K562 (cell line): ENCODE measurements around the gene SLX9. TPM values are rescaled to one million over a fixed set of nuclear protein-coding genes. Genes with fewer than 3 reads are reported as not detected.

Experiments used
- DMBX1 ChIP-seq: fragments of 250-450 bp; sonication (Bioruptor Pico); IDR thresholded peaks from 2 replicates; pipeline ENCODE4 v1.8.0; 2022; ENCODE audit warnings: inconsistent platforms, mild to moderate bottlenecking, moderate library complexity, borderline replicate concordance
- FOXJ3 ChIP-seq: sonication (generic); formaldehyde crosslinking; IDR thresholded peaks from 2 replicates; pipeline ENCODE4 v1.4.0; 2020; ENCODE audit warnings: mild to moderate bottlenecking, missing genetic modification reagents
- ILF3 ChIP-seq: fragments of 450-650 bp; IDR thresholded peaks from 2 replicates; pipeline ENCODE4 v1.6.1; 2018; ENCODE audit warnings: antibody characterized with exemption, mild to moderate bottlenecking, moderate library complexity, borderline replicate concordance
- KAT7 ChIP-seq: sonication (generic); formaldehyde crosslinking; IDR thresholded peaks from 2 replicates; pipeline ENCODE4 v1.8.0; 2022; ENCODE audit warnings: missing genetic modification reagents, mild to moderate bottlenecking, borderline replicate concordance
- NCOA4 ChIP-seq: fragments of 450-650 bp; IDR thresholded peaks from 2 replicates; pipeline ENCODE4 v1.6.1; 2018; ENCODE audit warnings: mild to moderate bottlenecking; ENCODE audit not compliant: partially characterized antibody
- PHF8 ChIP-seq: fragments of 200-600 bp; sonication (generic); IDR thresholded peaks from 2 replicates; pipeline ENCODE4 v1.6.1; 2012; ENCODE audit warnings: mixed run types, mild to moderate bottlenecking, inconsistent platforms, low read length, moderate library complexity, borderline replicate concordance
- SMAD3 ChIP-seq: fragments of 450-650 bp; formaldehyde crosslinking; conservative IDR thresholded peaks from 2 replicates; pipeline ENCODE4 v1.4.0; 2020; ENCODE audit warnings: mild to moderate bottlenecking
- SMARCB1 ChIP-seq: IDR thresholded peaks from 2 replicates; pipeline ENCODE4 v1.6.1; 2011; ENCODE audit warnings: improper control_type of control experiment, low read depth; ENCODE audit not compliant: insufficient read length
- ZNF239 ChIP-seq: fragments of 250-450 bp; sonication (Bioruptor Pico); IDR thresholded peaks from 2 replicates; pipeline ENCODE4 v1.4.0; 2020; ENCODE audit warnings: mild to moderate bottlenecking
- ZNF354B ChIP-seq: fragments of 250-450 bp; sonication (Bioruptor Pico); IDR thresholded peaks from 2 replicates; pipeline ENCODE4 v1.4.0; 2020
- ZNF699 ChIP-seq: fragments of 250-450 bp; sonication (Bioruptor Pico); IDR thresholded peaks from 2 replicates; pipeline ENCODE4 v1.8.0; 2021; ENCODE audit warnings: mild to moderate bottlenecking, moderate library complexity; ENCODE audit not compliant: insufficient replicate concordance
- ZNF764 ChIP-seq: fragments of 250-450 bp; sonication (Bioruptor Pico); IDR thresholded peaks from 2 replicates; pipeline ENCODE4 v1.4.0; 2020; ENCODE audit warnings: low read depth, mild to moderate bottlenecking, moderate library complexity
- polyA plus RNA-seq, 8 experiments: library from polyadenylated mRNA; depleted of rRNA in 4 of 8; stranded (reverse) in 5 of 8; unstranded in 3 of 8; fragments of >200 nt; fragmentation: Nextera tagmentation in 2 of 8; fragmentation: Illumina TruSeq in 1 of 8; extraction: Ambion mirVana in 2 of 8; extraction: Trizol in 1 of 8; gene quantifications; 2 replicates each; pipeline versions ENCODE4 v1.2.1 to v1.2.3, GENCODE V29; 2011 to 2014; ENCODE audit warnings: inconsistent platforms in 1 of 8, missing spikeins in 1 of 8
- total RNA-seq, 7 experiments: library from RNA; depleted of rRNA in 6 of 7; stranded (reverse); fragments of >200 nt in 6 of 7; fragmentation: Illumina TruSeq in 2 of 7; extraction: Trizol in 2 of 7; gene quantifications; 2 replicates each; pipeline versions ENCODE4 v1.2.1 to v1.2.3, GENCODE V29; 2011 to 2021; ENCODE audit warnings: low replicate concordance in 1 of 7
- TF ChIP-seq, protein P1 (sequence below), 2 experiments: fragments of 450-650 bp; IDR thresholded peaks; 2 replicates each; pipeline ENCODE4 v1.6.1; 2016; ENCODE audit warnings: mild to moderate bottlenecking in 2 of 2, borderline replicate concordance in 1 of 2, low read depth in 1 of 2, moderate library complexity in 1 of 2
- TF ChIP-seq, protein P2 (sequence below): fragments of 450-650 bp; formaldehyde crosslinking; IDR thresholded peaks from 2 replicates; pipeline ENCODE4 v1.4.0; 2020; ENCODE audit warnings: mild to moderate bottlenecking, mixed read lengths
- TF ChIP-seq, protein P3 (sequence below): sonication (generic); formaldehyde crosslinking; IDR thresholded peaks from 2 replicates; pipeline ENCODE4 v1.9.0; 2022; ENCODE audit warnings: mild to moderate bottlenecking, missing genetic modification reagents
- TF ChIP-seq, protein P4 (sequence below): sonication (generic); formaldehyde crosslinking; IDR thresholded peaks from 2 replicates; pipeline ENCODE4 v1.8.1; 2023; ENCODE audit warnings: mild to moderate bottlenecking, missing genetic modification reagents, moderate library complexity

SLX9 gene
- total and polyA plus RNA-seq, 9 of the 15 experiments (the other 6 are each of a cell fraction or from before 2014, with no cell fraction given): 1.2 to 75.5 (median 16.5) TPM

DNA sequence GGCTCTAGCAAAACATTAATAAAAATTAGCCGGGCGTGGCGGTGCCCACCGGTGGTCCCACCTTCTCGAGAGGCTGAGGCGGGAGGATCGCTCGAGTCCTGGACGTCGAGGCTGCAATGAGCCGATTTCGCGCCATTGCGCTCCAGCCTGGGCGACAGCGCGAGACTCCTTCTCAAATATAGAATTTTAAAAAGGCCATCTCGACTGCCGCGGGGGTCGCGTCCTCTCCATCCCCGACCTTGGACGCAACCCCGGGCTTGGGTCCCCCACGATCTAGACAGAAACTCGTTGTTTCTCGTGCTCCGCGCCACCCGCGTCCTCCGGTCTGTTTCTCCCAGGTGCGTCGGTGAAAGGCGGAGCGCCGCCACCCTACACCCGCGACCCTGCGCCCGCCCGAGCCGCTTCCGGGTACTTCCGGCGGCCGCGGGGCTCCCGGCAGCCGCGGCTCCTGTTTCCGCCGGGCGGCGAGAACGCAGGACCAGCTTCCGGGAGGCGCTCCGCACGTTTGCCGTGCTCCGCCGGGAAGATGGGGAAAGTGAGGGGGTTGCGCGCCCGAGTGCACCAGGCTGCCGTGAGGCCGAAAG, at the start of gene SLX9 (continued):
- TF ChIP-seq, protein P1, sequence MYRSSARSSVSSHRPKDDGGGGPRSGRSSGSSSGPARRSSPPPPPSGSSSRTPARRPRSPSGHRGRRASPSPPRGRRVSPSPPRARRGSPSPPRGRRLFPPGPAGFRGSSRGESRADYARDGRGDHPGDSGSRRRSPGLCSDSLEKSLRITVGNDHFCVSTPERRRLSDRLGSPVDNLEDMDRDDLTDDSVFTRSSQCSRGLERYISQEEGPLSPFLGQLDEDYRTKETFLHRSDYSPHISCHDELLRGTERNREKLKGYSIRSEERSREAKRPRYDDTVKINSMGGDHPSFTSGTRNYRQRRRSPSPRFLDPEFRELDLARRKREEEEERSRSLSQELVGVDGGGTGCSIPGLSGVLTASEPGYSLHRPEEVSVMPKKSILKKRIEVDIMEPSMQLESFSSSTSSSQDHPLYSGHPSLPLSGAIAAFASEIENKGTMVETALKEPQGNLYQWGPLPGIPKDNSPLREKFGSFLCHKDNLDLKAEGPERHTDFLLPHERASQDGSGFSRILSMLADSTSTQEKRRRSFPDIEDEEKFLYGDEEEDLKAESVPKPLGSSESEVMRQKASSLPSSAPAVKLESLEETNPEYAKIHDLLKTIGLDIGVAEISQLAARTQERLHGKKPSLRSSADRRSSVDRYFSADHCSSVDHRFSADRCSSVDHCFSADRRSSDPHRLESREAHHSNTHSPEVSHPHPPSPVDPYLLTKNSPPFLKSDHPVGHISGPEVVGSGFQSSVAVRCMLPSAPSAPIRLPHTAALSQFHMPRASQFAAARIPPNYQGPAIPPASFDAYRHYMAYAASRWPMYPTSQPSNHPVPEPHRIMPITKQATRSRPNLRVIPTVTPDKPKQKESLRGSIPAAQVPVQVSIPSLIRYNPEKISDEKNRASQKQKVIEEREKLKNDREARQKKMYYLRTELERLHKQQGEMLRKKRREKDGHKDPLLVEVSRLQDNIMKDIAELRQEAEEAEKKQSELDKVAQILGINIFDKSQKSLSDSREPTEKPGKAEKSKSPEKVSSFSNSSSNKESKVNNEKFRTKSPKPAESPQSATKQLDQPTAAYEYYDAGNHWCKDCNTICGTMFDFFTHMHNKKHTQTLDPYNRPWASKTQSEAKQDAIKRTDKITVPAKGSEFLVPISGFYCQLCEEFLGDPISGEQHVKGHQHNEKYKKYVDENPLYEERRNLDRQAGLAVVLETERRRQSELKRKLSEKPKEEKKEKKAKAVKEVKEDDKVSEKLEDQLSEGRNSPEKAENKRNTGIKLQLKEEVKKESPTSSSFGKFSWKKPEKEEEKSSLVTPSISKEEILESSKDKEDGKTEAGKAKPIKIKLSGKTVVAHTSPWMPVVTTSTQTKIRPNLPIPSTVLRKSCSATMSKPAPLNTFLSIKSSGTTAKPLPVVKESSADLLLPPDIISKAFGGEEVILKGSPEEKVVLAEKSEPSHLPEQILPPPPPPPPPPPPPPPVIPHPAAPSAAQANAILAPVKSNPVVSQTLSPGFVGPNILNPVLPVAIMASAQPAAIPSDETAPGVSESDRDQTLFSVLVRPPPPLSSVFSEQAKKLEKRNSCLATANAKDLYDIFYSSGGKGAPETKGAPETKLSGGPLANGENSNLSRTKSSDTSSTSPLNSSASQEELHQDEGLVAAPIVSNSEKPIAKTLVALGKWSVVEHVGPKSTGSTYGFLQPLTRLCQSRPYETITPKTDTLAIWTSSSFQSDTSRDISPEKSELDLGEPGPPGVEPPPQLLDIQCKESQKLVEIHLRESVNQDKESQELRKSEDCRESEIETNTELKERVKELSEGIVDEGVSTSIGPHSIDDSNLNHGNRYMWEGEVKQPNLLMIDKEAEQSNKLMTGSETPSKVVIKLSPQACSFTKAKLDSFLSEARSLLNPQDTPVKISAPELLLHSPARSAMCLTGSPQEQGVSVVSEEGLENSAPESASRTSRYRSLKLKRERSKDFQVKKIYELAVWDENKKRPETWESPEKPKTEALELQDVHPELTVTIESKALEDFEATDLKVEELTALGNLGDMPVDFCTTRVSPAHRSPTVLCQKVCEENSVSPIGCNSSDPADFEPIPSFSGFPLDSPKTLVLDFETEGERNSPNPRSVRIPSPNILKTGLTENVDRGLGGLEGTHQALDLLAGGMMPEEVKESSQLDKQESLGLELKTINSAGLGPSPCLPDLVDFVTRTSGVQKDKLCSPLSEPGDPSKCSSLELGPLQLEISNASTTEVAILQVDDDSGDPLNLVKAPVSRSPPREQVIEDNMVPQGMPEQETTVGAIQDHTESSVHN (IDR thresholded peaks at IDR 0.05; ENCODE audit: borderline replicate concordance in 1 of 2, low read depth in 1 of 2): no peak
- TF ChIP-seq, protein P2, sequence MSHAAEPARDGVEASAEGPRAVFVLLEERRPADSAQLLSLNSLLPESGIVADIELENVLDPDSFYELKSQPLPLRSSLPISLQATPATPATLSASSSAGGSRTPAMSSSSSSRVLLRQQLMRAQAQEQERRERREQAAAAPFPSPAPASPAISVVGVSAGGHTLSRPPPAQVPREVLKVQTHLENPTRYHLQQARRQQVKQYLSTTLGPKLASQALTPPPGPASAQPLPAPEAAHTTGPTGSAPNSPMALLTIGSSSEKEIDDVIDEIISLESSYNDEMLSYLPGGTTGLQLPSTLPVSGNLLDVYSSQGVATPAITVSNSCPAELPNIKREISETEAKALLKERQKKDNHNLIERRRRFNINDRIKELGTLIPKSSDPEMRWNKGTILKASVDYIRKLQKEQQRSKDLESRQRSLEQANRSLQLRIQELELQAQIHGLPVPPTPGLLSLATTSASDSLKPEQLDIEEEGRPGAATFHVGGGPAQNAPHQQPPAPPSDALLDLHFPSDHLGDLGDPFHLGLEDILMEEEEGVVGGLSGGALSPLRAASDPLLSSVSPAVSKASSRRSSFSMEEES (CRISPR knock-in tag): no peak
- peak; percentile 93 for TF ChIP-seq PHF8
- TF ChIP-seq, protein P3, sequence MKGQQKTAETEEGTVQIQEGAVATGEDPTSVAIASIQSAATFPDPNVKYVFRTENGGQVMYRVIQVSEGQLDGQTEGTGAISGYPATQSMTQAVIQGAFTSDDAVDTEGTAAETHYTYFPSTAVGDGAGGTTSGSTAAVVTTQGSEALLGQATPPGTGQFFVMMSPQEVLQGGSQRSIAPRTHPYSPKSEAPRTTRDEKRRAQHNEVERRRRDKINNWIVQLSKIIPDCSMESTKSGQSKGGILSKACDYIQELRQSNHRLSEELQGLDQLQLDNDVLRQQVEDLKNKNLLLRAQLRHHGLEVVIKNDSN (CRISPR knock-in tag): no peak
- TF ChIP-seq ILF3: no peak
- peak; percentile 72; the same call in 1 of the 2 replicates for TF ChIP-seq DMBX1 (CRISPR knock-in tag)
- TF ChIP-seq, protein P4, sequence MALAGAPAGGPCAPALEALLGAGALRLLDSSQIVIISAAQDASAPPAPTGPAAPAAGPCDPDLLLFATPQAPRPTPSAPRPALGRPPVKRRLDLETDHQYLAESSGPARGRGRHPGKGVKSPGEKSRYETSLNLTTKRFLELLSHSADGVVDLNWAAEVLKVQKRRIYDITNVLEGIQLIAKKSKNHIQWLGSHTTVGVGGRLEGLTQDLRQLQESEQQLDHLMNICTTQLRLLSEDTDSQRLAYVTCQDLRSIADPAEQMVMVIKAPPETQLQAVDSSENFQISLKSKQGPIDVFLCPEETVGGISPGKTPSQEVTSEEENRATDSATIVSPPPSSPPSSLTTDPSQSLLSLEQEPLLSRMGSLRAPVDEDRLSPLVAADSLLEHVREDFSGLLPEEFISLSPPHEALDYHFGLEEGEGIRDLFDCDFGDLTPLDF (CRISPR knock-in tag): peak; percentile 82
- peak; percentile 99 for TF ChIP-seq KAT7 (CRISPR knock-in tag)
- TF ChIP-seq FOXJ3 (CRISPR knock-in tag): no peak
- TF ChIP-seq ZNF699 (CRISPR knock-in tag): no peak
- TF ChIP-seq ZNF239 (CRISPR knock-in tag): peak; percentile 62; the same call in 1 of the 2 replicates
- TF ChIP-seq ZNF764 (CRISPR knock-in tag): no peak
- no peak for TF ChIP-seq NCOA4
- peak; percentile 52; the same call in 1 of the 2 replicates for TF ChIP-seq ZNF354B
- peak; percentile 83 for TF ChIP-seq SMAD3 (CRISPR knock-in tag)
- no peak for TF ChIP-seq SMARCB1
